Activated CD4-positive, alpha-beta T cell treated with anti-CD3 and anti-CD28 coated beads, Interleukin-10, Interleukin-2, amounts not matched to agents 100 ng/mL and 50 ng/mL, durations not matched to agents 16 hours and 8 hours (primary cell): ENCODE measurements around the gene ARHGAP22.

ENCODE experiments used
- DNase-seq: peaks from one replicate; pipeline ENCODE4 v3.0.0-alpha.2; 2020

ARHGAP22 gene

GRCh38 chr10:48508791-48509772, 95.8 kb downstream of the ARHGAP22 start:
- DNase-seq: no peak

- DNase-seq: no peak
Measured at GRCh38 chr10:48507933-48508790, 96.7 kb downstream of the ARHGAP22 start.

GRCh38 chr10:48507494-48507893, 97.4 kb downstream of the ARHGAP22 start:
- no peak for DNase-seq

- peak; percentile 51 for DNase-seq
Measured at GRCh38 chr10:48506147-48506917, 98.5 kb downstream of the ARHGAP22 start.

- DNase-seq: no peak
Measured at GRCh38 chr10:48505394-48506112, 99.3 kb downstream of the ARHGAP22 start.

GRCh38 chr10:48504141-48504885, 100.6 kb downstream of the ARHGAP22 start:
- no peak for DNase-seq

- no peak for DNase-seq
Measured at GRCh38 chr10:48503293-48503911, 101.5 kb downstream of the ARHGAP22 start.

GRCh38 chr10:48502791-48503190, 102.1 kb downstream of the ARHGAP22 start:
- DNase-seq: no peak

GRCh38 chr10:48501787-48502771, 102.8 kb downstream of the ARHGAP22 start:
- DNase-seq: no peak

- DNase-seq: no peak
Measured at GRCh38 chr10:48501226-48501625, 103.6 kb downstream of the ARHGAP22 start.

GRCh38 chr10:48500771-48501170, 104.1 kb downstream of the ARHGAP22 start:
- no peak for DNase-seq

- DNase-seq: no peak
Measured at GRCh38 chr10:48498940-48499510, 105.8 kb downstream of the ARHGAP22 start.

GRCh38 chr10:48497780-48498770, 106.8 kb downstream of the ARHGAP22 start:
- no peak for DNase-seq

GRCh38 chr10:48496831-48497779, 107.8 kb downstream of the ARHGAP22 start:
- no peak for DNase-seq

GRCh38 chr10:48496105-48496830, 108.6 kb downstream of the ARHGAP22 start:
- no peak for DNase-seq
